Naive thymus-derived CD4-positive, alpha-beta T cell (primary cell): ENCODE results near the gene HPS4. TPM values are rescaled to one million over a fixed set of nuclear protein-coding genes. Genes with fewer than 3 reads are reported as not detected.
A peak's percentile ranks its signal among the peaks of the same experiment; 100 is the strongest.

Experiments used
- ATAC-seq: fragments of 150-1000 bp; cut with Tn5 transposase; 2 replicates; pipeline ENCODE4 v1.10.0; 2021; ENCODE audit warnings: mild to moderate bottlenecking, moderate library complexity
- CTCF ChIA-PET: fragments of 350-600 bp; sonication (Branson Sonifier 250); formaldehyde crosslinking; loops from one replicate; lab custom pipeline; 2021; ENCODE audit warnings: antibody characterized with exemption; lab: Charles Lee
- POLR2A ChIA-PET: fragments of 350-600 bp; sonication (Branson Sonifier 250); formaldehyde crosslinking; loops from one replicate; lab custom pipeline; 2021; ENCODE audit warnings: antibody characterized with exemption, inconsistent platforms; lab: Charles Lee
- DNase-seq, 9 donors: peaks; one replicate each; pipeline versions ENCODE4 v3.0.0 to v3.0.0-alpha.2; 2020 to 2022; ENCODE audit warnings: mixed read lengths in 1 of 9
- H3K27ac ChIP-seq: one replicate; pipeline ENCODE4 v1.7.0; 2013; ENCODE audit warnings: mild to moderate bottlenecking, low read depth, low read length, moderate library complexity
- H3K27me3 ChIP-seq, 2 donors: one replicate each; pipeline ENCODE4 v1.7.0; 2013; ENCODE audit warnings: low read length in 2 of 2, mild to moderate bottlenecking in 2 of 2, moderate library complexity in 2 of 2; ENCODE audit not compliant: control insufficient read depth in 2 of 2, insufficient read depth in 2 of 2
- H3K36me3 ChIP-seq, 3 experiments: 1 replicate in 2 of 3; 2 replicates in 1 of 3; pipeline ENCODE4 v1.7.0; 2013; ENCODE audit warnings: low read length in 3 of 3, mild to moderate bottlenecking in 3 of 3, moderate library complexity in 1 of 3; ENCODE audit not compliant: insufficient read depth in 3 of 3, control insufficient read depth in 2 of 3
- H3K4me1 ChIP-seq, 2 donors: one replicate each; pipeline ENCODE4 v1.7.0; 2013; ENCODE audit warnings: low read length in 2 of 2, mild to moderate bottlenecking in 2 of 2, moderate library complexity in 1 of 2; ENCODE audit not compliant: control insufficient read depth in 2 of 2, insufficient read depth in 2 of 2
- H3K4me3 ChIP-seq: 2 replicates; pipeline ENCODE4 v1.7.0; 2013; ENCODE audit warnings: mild to moderate bottlenecking, low read length
- H3K9me3 ChIP-seq, 3 experiments: 1 replicate in 2 of 3; 2 replicates in 1 of 3; pipeline ENCODE4 v1.7.0; 2013; ENCODE audit warnings: low read length in 3 of 3; ENCODE audit not compliant: control insufficient read depth in 2 of 3
- H3K27ac Mint-ChIP-seq, 9 donors: one replicate each; pipeline ENCODE4 v1.8.0; 2020 to 2022; ENCODE audit warnings: mixed read lengths in 9 of 9, mild to moderate bottlenecking in 8 of 9, moderate library complexity in 5 of 9, inconsistent platforms in 2 of 9
- H3K27me3 Mint-ChIP-seq, 5 donors: one replicate each; pipeline ENCODE4 v1.8.0; 2021 to 2022; ENCODE audit warnings: mixed read lengths in 5 of 5, mild to moderate bottlenecking in 1 of 5
- H3K36me3 Mint-ChIP-seq, 5 donors: one replicate each; pipeline ENCODE4 v1.8.0; 2020 to 2022; ENCODE audit warnings: mixed read lengths in 5 of 5, mild to moderate bottlenecking in 3 of 5, inconsistent platforms in 1 of 5
- H3K4me1 Mint-ChIP-seq, 7 donors: one replicate each; pipeline ENCODE4 v1.8.0; 2020 to 2022; ENCODE audit warnings: mixed read lengths in 7 of 7, mild to moderate bottlenecking in 3 of 7, inconsistent platforms in 1 of 7
- H3K4me3 Mint-ChIP-seq, 10 donors: one replicate each; pipeline ENCODE4 v1.8.0; 2020 to 2022; ENCODE audit warnings: mild to moderate bottlenecking in 10 of 10, mixed read lengths in 10 of 10, moderate library complexity in 6 of 10, inconsistent platforms in 2 of 10
- H3K9me3 Mint-ChIP-seq, 11 donors: one replicate each; pipeline ENCODE4 v1.8.0; 2020 to 2022; ENCODE audit warnings: mixed read lengths in 11 of 11, mild to moderate bottlenecking in 4 of 11, inconsistent platforms in 1 of 11, moderate library complexity in 1 of 11
- intact Hi-C, 2 donors: fragments of 100-400 bp; cut with micrococcal nuclease; formaldehyde crosslinking; loops; one replicate each; pipeline ENCODE4 v1.15.1; 2023
- polyA plus RNA-seq, 2 donors: library from polyadenylated mRNA; unstranded; fragments of 300-500 nt; fragmentation: Illumina TruSeq; gene quantifications; one replicate each; pipeline ENCODE4 v1.2.3, GENCODE V29; 2021
- total RNA-seq, 6 experiments: library from RNA in 5 of 6; stranded (reverse) in 5 of 6; gene quantifications; 1 replicate in 5 of 6; 2 replicates in 1 of 6; pipeline ENCODE4 v1.2.3 and lab custom pipeline; 2021 to 2026

Gene HPS4
- total and polyA plus RNA-seq, 7 experiments from 2014 or later = 21.5 to 64.3 (median 53.6) TPM

- Histone ChIP-seq H3K4me3 (no peak overlapping the region), H3K27ac (peak overlapping the region; percentile 32), H3K27me3 (no peaks in the 10 kb centered on the region), H3K9me3 (no peaks in the 10 kb centered on the region), H3K36me3 (peaks cover 40 to 90% (median 62%) of the 10 kb centered on the region in 3 experiments), H3K4me1 (peaks cover 13 to 20% of the 10 kb centered on the region in 2 donors)
- Mint-ChIP-seq H3K36me3 (peaks cover 7 to 51% (median 39%) of the 10 kb centered on the region in 5 donors), H3K27me3 (no peaks in the 10 kb centered on the region), H3K9me3 (no peaks in the 10 kb centered on the region), H3K4me3 (peak overlapping the region in 6 of 10 donors; percentile 17 to 76 (median 62)), H3K4me1 (peaks cover 17 to 30% (median 25%) of the 10 kb centered on the region in 7 donors), H3K27ac (peak overlapping the region in 8 of 9 donors; percentile 39 to 87 (median 70))
- DNase-seq = no peak
- POLR2A ChIA-PET = interaction anchor here (0.9 to 4.3 kb wide), 3 partner anchors 9 to 140 kb away, joined by 4 to 30 read pairs (median 8); partner anchors contain the start of genes HPS4, SRRD and TFIP11
- CTCF ChIA-PET = interaction anchor here (1.1 to 3.7 kb wide), 3 partner anchors 23 to 161 kb away, joined by 3 to 20 read pairs (median 6); no protein-coding TSS in a partner anchor
- intact Hi-C loops = loop anchor here (1.0 to 2.0 kb wide), 4 partner anchors 9 to 169 kb away; partner anchors contain the start of genes TFIP11 (in 1 of the 2) and TPST2 (in 1 of the 2)
- no peak for ATAC-seq
Observed at GRCh38 chr22:26503758-26504157, 20.2 kb upstream of the HPS4 start.

DNA sequence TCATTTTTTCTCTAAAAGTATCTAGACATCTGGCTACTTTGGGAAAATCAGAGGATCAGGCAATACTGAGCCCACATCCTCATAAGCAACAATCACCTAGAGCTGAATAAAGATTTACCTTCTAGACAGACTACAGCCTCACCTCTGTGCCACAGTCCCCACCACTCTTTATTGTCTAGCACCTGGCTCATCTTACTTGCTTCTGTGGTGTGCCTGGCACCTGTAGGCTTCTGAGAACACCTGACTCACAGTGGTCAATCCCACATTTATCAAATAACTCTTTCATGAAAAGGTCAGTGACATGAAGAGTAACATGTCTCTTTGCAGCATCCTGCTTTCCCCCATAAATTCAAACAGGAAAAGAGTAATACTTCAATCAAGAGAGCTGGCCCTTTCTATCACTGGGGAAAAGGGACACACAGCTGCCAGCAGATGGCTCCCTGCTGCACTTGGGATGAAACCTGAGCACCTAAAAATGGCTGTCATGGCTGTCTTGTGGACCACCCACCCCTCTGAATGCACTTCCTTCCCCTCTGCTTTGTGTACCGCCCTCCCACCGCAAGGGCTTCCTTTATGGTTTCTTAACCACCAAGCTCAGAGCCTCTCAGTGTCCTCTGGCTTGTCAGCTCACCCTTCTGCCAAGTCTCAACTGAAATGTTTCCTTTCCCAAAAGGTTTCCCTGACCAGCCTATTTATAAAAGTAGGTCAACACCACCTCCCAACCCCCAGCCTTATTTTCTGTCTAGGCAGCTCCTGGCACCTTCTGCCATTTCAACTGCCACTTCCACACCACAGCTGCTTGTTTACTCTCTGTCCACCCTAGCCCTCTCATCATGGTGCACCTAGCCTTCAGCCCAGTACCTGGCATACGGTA lies 19.3 kb upstream of the HPS4 start:
- no peaks in the 10 kb centered on the region for H3K27me3 ChIP-seq
- DNase-seq = peak; percentile 15 to 60 (median 45)
- H3K4me3 ChIP-seq = no peak overlapping the region
- peak; percentile 95 for ATAC-seq
- peak overlapping the region; percentile 32 for H3K27ac ChIP-seq
- Mint-ChIP-seq H3K36me3 (peaks cover 7 to 55% (median 39%) of the 10 kb centered on the region in 5 donors), H3K4me3 (peak overlapping the region; percentile 28 to 76 (median 58)), H3K4me1 (peaks cover 16 to 30% (median 25%) of the 10 kb centered on the region in 7 donors), H3K9me3 (no peaks in the 10 kb centered on the region), H3K27ac (peak overlapping the region; percentile 28 to 87 (median 65)), H3K27me3 (no peaks in the 10 kb centered on the region)
- H3K4me1 ChIP-seq = peaks cover 13 to 20% of the 10 kb centered on the region in 2 donors
- CTCF ChIA-PET = interaction anchor here (0.7 to 3.7 kb wide), 7 partner anchors 9 to 162 kb away, joined by 3 to 20 read pairs (median 4); no protein-coding TSS in a partner anchor
- no peaks in the 10 kb centered on the region for H3K9me3 ChIP-seq
- POLR2A ChIA-PET = interaction anchor here (0.7 to 4.3 kb wide), 5 partner anchors 10 to 170 kb away, joined by 3 to 30 read pairs (median 4); partner anchors contain the start of genes HPS4, SRRD and TFIP11
- intact Hi-C loops = loop anchor here (1.0 to 2.0 kb wide), 4 partner anchors 9 to 170 kb away; partner anchors contain the start of genes TFIP11 (in 1 of the 2) and TPST2 (in 1 of the 2)
- H3K36me3 ChIP-seq = peaks cover 39 to 88% (median 58%) of the 10 kb centered on the region in 3 experiments

DNA sequence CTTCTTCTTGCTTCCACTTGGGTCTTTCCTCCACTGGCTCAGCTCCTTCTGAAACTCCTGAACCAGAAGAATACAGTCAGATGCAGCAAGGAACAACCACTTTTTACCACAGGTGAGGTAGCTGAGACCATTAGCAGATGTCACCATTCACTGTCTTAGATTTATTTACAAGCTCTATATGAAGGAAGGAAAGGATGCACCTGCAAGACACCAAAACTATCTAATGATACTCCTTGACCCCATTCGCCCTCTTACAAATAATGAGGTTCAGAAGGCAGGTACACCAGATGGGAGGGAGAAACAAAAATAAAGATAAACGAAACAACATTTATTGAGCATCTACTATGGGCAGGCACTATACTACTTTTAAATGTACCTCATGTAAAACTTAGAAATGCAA lies 18.4 kb upstream of the HPS4 start:
- Mint-ChIP-seq H3K27me3 (no peaks in the 10 kb centered on the region), H3K4me3 (no peak overlapping the region), H3K9me3 (no peaks in the 10 kb centered on the region), H3K4me1 (peaks cover 16 to 30% (median 25%) of the 10 kb centered on the region in 7 donors), H3K36me3 (peaks cover 11 to 61% (median 45%) of the 10 kb centered on the region in 5 donors), H3K27ac (peak overlapping the region in 2 of 9 donors; percentile 17 to 53)
- Histone ChIP-seq H3K27ac (no peak overlapping the region), H3K36me3 (peaks cover 35 to 89% (median 55%) of the 10 kb centered on the region in 3 experiments), H3K4me1 (peaks cover 13 to 20% of the 10 kb centered on the region in 2 donors), H3K27me3 (no peaks in the 10 kb centered on the region), H3K4me3 (no peak overlapping the region), H3K9me3 (no peaks in the 10 kb centered on the region)
- CTCF ChIA-PET = interaction anchor here (0.6 to 3.7 kb wide), 2 partner anchors 29 to 163 kb away, joined by 4 to 20 read pairs; no protein-coding TSS in a partner anchor
- intact Hi-C loops = loop anchor here in 1 of 2 donors (2.0 kb wide), 1 partner anchor 171 kb away; no protein-coding TSS in a partner anchor
- POLR2A ChIA-PET = interaction anchor here (0.6 to 4.3 kb wide), 5 partner anchors 10 to 179 kb away, joined by 3 to 30 read pairs (median 6); partner anchors contain the start of genes HPS4, SRRD and TFIP11
- no peak for DNase-seq
- no peak for ATAC-seq

GRCh38 chr22:26499188-26499703 lies 15.7 kb upstream of the HPS4 start:
- Histone ChIP-seq H3K4me1 (peaks cover 13 to 18% of the 10 kb centered on the region in 2 donors), H3K27ac (no peak overlapping the region), H3K36me3 (peaks cover 29 to 91% (median 48%) of the 10 kb centered on the region in 3 experiments), H3K27me3 (no peaks in the 10 kb centered on the region), H3K4me3 (no peak overlapping the region), H3K9me3 (no peaks in the 10 kb centered on the region)
- peak overlapping the region in 1 of 9 donors; percentile 34 for H3K27ac Mint-ChIP-seq
- ChIA-PET POLR2A (interaction anchor here (1.1 kb wide), 1 partner anchor 9 kb away, joined by 5 read pairs; no protein-coding TSS in a partner anchor), CTCF (no interaction called here)
- no peaks in the 10 kb centered on the region for H3K27me3 Mint-ChIP-seq
- ATAC-seq = no peak
- peaks cover 13 to 59% (median 39%) of the 10 kb centered on the region in 5 donors for H3K36me3 Mint-ChIP-seq
- intact Hi-C loops = no loop called here
- no peak overlapping the region for H3K4me3 Mint-ChIP-seq
- H3K4me1 Mint-ChIP-seq = peaks cover 16 to 29% (median 22%) of the 10 kb centered on the region in 7 donors
- H3K9me3 Mint-ChIP-seq = no peaks in the 10 kb centered on the region
- no peak for DNase-seq

- H3K4me3 ChIP-seq = no peak overlapping the region
- Mint-ChIP-seq H3K4me1 (peaks cover 0 to 17% (median 0%) of the 10 kb centered on the region in 7 donors), H3K4me3 (no peak overlapping the region), H3K9me3 (no peaks in the 10 kb centered on the region), H3K27me3 (no peaks in the 10 kb centered on the region), H3K36me3 (peaks cover 14 to 55% (median 34%) of the 10 kb centered on the region in 5 donors), H3K27ac (no peak overlapping the region)
- no peaks in the 10 kb centered on the region for H3K4me1 ChIP-seq
- intact Hi-C loops = no loop called here
- CTCF ChIA-PET = interaction anchor here (0.6 kb wide), 1 partner anchor 17 kb away, joined by 3 read pairs; no protein-coding TSS in a partner anchor
- H3K27me3 ChIP-seq = no peaks in the 10 kb centered on the region
- no peak for DNase-seq
- H3K36me3 ChIP-seq = peaks cover 18 to 91% (median 54%) of the 10 kb centered on the region in 3 experiments
- no peak overlapping the region for H3K27ac ChIP-seq
- H3K9me3 ChIP-seq = no peaks in the 10 kb centered on the region
- no peak for ATAC-seq
- POLR2A ChIA-PET = interaction anchor here (0.6 kb wide), 1 partner anchor 151 kb away, joined by 3 read pairs; no protein-coding TSS in a partner anchor
Observed at GRCh38 chr22:26496456-26496855, 12.9 kb upstream of the HPS4 start.
